ENCODE results near the gene ORC3.

- no peak for TF ChIP-seq CTCF (IDR thresholded peaks at IDR 0.05; ENCODE audit: low read depth, low read length)
- no peak for TF ChIP-seq POLR2A (IDR thresholded peaks at IDR 0.05; ENCODE audit: extremely low read depth, insufficient read length)
- TF ChIP-seq MAX (IDR thresholded peaks at IDR 0.05; ENCODE audit: low read depth, low read length) = no peak
- TF ChIP-seq MYC (IDR thresholded peaks at IDR 0.05; ENCODE audit: low read depth, low read length) = no peak
Observed at GRCh38 chr6:87660226-87660911, 70.4 kb downstream of the ORC3 start.

Measured in NB4 (cell line).